ENCODE data around the gene CLMP.
A peak's percentile ranks its signal among the peaks of the same experiment; 100 is the strongest.

CLMP gene

DNA sequence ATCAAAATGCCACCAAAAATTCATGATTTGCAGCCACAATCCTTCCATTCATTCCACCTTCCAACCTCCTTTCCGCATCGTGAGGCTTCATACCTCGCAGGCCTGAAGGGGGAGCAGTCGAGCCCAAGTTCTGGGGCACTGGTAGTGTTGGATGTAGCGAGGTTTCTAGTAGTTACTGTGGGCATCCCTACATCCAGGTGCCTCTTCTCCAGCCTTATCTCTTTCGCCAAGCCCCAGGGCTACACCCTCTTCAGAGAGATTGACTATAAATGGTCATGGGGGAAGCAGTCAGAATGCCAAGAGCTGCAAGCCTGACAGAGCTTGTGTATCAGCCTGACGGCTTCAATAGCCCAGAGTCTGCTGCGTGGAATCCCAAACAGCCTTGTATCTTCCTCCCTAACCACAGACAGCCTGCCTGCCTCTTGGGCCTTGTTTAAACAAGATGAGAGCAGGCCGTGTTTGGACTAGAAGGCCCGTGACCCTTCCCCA lies 28.9 kb downstream of the CLMP start:
- TF ChIP-seq, protein P1, sequence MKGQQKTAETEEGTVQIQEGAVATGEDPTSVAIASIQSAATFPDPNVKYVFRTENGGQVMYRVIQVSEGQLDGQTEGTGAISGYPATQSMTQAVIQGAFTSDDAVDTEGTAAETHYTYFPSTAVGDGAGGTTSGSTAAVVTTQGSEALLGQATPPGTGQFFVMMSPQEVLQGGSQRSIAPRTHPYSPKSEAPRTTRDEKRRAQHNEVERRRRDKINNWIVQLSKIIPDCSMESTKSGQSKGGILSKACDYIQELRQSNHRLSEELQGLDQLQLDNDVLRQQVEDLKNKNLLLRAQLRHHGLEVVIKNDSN (IDR thresholded peaks at IDR 0.05), result no peak
- peak; percentile 14; the same call in 1 of the 2 replicates for TF ChIP-seq RAD21 (IDR thresholded peaks at IDR 0.05; ENCODE audit: low read depth)
- no peak for TF ChIP-seq FOXM1 (IDR thresholded peaks at IDR 0.05; ENCODE audit: borderline replicate concordance, low read depth)
- no peak for TF ChIP-seq TCF12 (IDR thresholded peaks at IDR 0.05; ENCODE audit: low read depth)

DNA sequence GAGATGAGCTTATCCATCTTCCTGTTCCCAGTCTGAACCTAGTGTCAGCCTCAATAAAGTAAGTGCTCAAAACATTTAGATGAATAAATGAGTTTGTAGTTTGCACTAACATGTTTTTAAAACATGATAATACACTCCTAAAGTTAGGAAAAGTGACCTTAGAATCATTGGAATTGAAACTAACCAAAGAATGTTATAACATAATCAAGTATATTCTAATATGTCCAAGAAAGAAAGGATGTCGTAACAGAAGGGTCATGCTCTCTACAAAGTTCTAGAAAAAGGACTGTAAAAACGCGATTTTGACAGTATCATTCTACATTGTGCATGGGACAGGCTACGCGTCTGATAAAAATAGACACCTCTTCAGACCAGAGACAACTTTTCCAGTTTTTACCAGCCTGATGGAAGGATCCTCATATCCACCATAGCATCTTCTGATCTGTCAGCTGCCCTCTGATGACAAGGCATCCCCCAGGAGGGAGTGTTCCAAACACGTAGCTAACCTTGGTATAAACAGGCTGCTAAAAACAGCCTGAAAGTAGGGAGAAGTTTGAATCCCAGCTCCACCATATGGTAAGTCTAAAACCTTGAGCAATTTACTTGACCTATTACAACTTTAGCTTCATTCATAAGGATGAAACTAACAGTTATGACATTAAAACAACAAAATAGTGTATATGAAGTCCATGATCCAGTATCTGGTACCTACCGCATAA lies 30.2 kb downstream of the CLMP start:
- TF ChIP-seq FOXM1 (IDR thresholded peaks at IDR 0.05; ENCODE audit: borderline replicate concordance, low read depth) (no peak), NFIC (IDR thresholded peaks at IDR 0.05) (no peak), EGR1 (IDR thresholded peaks at IDR 0.05) (no peak), RAD21 (IDR thresholded peaks at IDR 0.05; ENCODE audit: low read depth) (no peak), ZBTB7A (IDR thresholded peaks at IDR 0.05; ENCODE audit: low read depth) (no peak), EP300 (IDR thresholded peaks at IDR 0.05; ENCODE audit: borderline replicate concordance) (no peak), CEBPB (IDR thresholded peaks at IDR 0.05) (no peak)
- TF ChIP-seq, protein P2, sequence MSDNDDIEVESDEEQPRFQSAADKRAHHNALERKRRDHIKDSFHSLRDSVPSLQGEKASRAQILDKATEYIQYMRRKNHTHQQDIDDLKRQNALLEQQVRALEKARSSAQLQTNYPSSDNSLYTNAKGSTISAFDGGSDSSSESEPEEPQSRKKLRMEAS (IDR thresholded peaks at IDR 0.05), result no peak

DNA sequence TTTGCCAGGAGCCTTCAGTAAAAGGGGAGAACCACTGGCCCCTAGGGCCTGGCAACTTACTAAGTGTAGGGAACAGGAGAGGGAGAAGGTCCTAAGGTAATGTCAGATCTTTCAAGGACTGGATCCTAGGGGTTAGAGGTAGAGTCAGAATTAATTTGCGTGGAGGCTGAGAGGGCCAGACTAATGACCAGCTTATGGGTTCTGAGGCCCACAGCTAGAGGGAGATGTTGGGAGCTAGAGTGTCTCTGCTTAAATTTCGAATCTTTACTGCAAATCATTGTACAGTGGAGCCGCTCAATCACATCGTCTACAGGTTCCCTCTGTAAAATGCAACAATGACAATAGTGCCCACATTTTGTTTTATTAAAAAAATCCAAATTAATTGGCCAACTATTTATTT lies 31.4 kb downstream of the CLMP start:
- TF ChIP-seq YY1 (IDR thresholded peaks at IDR 0.05; ENCODE audit: low read depth), result no peak
- TF ChIP-seq, protein P3, sequence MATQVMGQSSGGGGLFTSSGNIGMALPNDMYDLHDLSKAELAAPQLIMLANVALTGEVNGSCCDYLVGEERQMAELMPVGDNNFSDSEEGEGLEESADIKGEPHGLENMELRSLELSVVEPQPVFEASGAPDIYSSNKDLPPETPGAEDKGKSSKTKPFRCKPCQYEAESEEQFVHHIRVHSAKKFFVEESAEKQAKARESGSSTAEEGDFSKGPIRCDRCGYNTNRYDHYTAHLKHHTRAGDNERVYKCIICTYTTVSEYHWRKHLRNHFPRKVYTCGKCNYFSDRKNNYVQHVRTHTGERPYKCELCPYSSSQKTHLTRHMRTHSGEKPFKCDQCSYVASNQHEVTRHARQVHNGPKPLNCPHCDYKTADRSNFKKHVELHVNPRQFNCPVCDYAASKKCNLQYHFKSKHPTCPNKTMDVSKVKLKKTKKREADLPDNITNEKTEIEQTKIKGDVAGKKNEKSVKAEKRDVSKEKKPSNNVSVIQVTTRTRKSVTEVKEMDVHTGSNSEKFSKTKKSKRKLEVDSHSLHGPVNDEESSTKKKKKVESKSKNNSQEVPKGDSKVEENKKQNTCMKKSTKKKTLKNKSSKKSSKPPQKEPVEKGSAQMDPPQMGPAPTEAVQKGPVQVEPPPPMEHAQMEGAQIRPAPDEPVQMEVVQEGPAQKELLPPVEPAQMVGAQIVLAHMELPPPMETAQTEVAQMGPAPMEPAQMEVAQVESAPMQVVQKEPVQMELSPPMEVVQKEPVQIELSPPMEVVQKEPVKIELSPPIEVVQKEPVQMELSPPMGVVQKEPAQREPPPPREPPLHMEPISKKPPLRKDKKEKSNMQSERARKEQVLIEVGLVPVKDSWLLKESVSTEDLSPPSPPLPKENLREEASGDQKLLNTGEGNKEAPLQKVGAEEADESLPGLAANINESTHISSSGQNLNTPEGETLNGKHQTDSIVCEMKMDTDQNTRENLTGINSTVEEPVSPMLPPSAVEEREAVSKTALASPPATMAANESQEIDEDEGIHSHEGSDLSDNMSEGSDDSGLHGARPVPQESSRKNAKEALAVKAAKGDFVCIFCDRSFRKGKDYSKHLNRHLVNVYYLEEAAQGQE (IDR thresholded peaks at IDR 0.05; ENCODE audit: low read depth), result no peak
- no peak for TF ChIP-seq TCF12 (IDR thresholded peaks at IDR 0.05; ENCODE audit: low read depth)
- TF ChIP-seq CREB1 (IDR thresholded peaks at IDR 0.05; ENCODE audit: low read depth), result no peak

DNA sequence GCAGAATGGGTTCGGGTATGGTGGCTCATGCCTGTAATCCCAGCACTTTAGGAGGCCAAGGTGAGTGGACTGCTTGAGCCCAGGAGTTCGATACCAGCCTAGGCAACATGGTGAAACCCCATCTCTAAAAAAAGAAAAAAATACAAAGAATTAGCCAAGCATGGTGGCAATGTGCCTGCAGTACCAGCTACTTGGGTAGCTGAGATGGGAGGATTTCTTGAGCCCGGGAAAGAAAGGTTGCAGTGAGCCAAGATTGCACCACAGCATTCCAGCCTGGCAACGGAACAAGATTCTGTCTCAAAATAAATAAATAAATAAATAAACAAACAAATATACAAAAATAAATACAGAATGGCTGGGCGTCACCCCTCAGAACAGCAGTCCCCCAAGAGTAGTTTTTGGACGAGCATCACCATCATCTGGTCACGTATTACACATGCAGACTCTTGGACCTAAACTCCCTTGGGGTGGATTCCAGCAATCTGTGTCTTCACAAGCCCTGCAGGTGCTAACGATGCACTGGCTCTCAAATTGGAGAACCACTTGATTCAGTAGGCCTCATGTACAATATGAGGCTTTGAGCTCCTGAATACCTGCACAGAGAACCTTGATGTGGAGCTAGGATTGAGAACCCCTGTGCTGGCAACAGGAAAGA lies 33.5 kb downstream of the CLMP start:
- no peak for TF ChIP-seq FOXM1 (IDR thresholded peaks at IDR 0.05; ENCODE audit: borderline replicate concordance, low read depth)
- no peak for TF ChIP-seq TAF1 (IDR thresholded peaks at IDR 0.05; ENCODE audit: low read depth)
- no peak for TF ChIP-seq TCF12 (IDR thresholded peaks at IDR 0.05; ENCODE audit: low read depth)
- TF ChIP-seq TEAD4 (IDR thresholded peaks at IDR 0.05), result no peak
- TF ChIP-seq CEBPB (IDR thresholded peaks at IDR 0.05), result no peak
- no peak for TF ChIP-seq EP300 (IDR thresholded peaks at IDR 0.05; ENCODE audit: borderline replicate concordance)

DNA sequence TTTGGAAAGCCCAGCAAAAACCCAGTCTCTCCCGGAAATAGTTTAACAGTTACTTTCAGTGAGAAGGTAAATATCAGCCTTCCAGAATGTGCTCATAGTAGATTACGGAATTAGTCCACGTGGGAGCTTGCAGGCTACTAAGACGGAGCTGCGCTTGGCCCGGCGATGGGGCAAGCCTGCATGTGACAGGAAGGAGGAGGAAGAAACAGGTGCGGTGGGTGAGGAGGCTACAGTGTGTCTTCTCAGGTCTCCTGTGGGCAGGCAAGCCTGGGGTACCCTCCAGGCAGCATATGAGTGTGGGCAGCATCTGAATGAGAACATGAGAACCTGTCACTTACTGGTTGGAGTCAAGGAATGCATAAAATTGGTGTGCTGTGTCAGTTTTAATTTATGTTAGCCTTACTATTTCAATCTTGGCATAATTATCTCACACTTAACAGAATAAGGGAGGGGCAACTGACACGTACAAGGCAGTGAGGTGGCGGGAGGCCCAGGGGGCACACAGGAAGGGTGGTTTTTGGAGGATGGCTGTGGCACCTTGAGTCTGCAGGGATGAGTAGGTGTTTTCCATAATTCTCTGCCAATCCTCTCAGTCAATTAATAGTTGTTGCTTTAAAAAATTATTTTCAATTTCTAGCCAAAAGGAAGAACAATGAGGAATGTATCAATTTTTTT lies 35.7 kb downstream of the CLMP start:
- no peak for TF ChIP-seq EGR1 (IDR thresholded peaks at IDR 0.05)
- TF ChIP-seq ZBTB7A (IDR thresholded peaks at IDR 0.05; ENCODE audit: low read depth), result no peak
- TF ChIP-seq FOXM1 (IDR thresholded peaks at IDR 0.05; ENCODE audit: borderline replicate concordance, low read depth), result no peak
- TF ChIP-seq NFIC (IDR thresholded peaks at IDR 0.05), result no peak
- TF ChIP-seq CREB1 (IDR thresholded peaks at IDR 0.05; ENCODE audit: low read depth), result no peak
- no peak for TF ChIP-seq TEAD4 (IDR thresholded peaks at IDR 0.05)
- TF ChIP-seq, protein P2 (IDR thresholded peaks at IDR 0.05), result no peak
- TF ChIP-seq CEBPB (IDR thresholded peaks at IDR 0.05), result no peak
- TF ChIP-seq, protein P3 (IDR thresholded peaks at IDR 0.05; ENCODE audit: low read depth), result no peak
- TF ChIP-seq YY1 (IDR thresholded peaks at IDR 0.05; ENCODE audit: low read depth), result no peak
- no peak for TF ChIP-seq RAD21 (IDR thresholded peaks at IDR 0.05; ENCODE audit: low read depth)
- no peak for TF ChIP-seq TCF12 (IDR thresholded peaks at IDR 0.05; ENCODE audit: low read depth)
- no peak for TF ChIP-seq TAF1 (IDR thresholded peaks at IDR 0.05; ENCODE audit: low read depth)
- TF ChIP-seq, protein P1 (IDR thresholded peaks at IDR 0.05), result no peak
- TF ChIP-seq EP300 (IDR thresholded peaks at IDR 0.05; ENCODE audit: borderline replicate concordance), result no peak
